H9 (cell line): Measurements from ENCODE around the gene FICD. TPM values are rescaled to one million over a fixed set of nuclear protein-coding genes. Genes with fewer than 3 reads are reported as not detected.

Source experiments
- DNase-seq: peaks from one replicate; pipeline ENCODE4 v3.0.0-alpha.2; 2017
- H2AFZ ChIP-seq: one replicate; pipeline ENCODE4 v1.6.1; 2013; ENCODE audit warnings: mild to moderate bottlenecking, low read length, control low read depth, moderate library complexity
- H2AK5ac ChIP-seq: 2 replicates; pipeline ENCODE4 v1.6.1; 2013; ENCODE audit warnings: low read length, control low read depth, mixed read lengths; ENCODE audit not compliant: insufficient read length
- H2BK120ac ChIP-seq: one replicate; pipeline ENCODE4 v1.6.1; 2013; ENCODE audit warnings: low read depth, mild to moderate bottlenecking, low read length, control low read depth, inconsistent platforms; ENCODE audit not compliant: poor library complexity, severe bottlenecking
- H2BK12ac ChIP-seq: 2 replicates; pipeline ENCODE4 v1.6.1; 2013; ENCODE audit warnings: low read length, control low read depth, mixed read lengths, low read depth; ENCODE audit not compliant: insufficient read length
- H2BK15ac ChIP-seq: 2 replicates; pipeline ENCODE4 v1.6.1; 2013; ENCODE audit warnings: low read depth, low read length, control low read depth
- H2BK20ac ChIP-seq: one replicate; pipeline ENCODE4 v1.6.1; 2013; ENCODE audit warnings: low read depth, mild to moderate bottlenecking, low read length, control low read depth, inconsistent platforms; ENCODE audit not compliant: poor library complexity, severe bottlenecking
- H2BK5ac ChIP-seq: 2 replicates; pipeline ENCODE4 v1.6.1; 2013; ENCODE audit warnings: low read length, control low read depth, mixed read lengths; ENCODE audit not compliant: insufficient read length
- H3K14ac ChIP-seq: 2 replicates; pipeline ENCODE4 v1.6.1; 2013; ENCODE audit warnings: low read length, control low read depth; ENCODE audit not compliant: insufficient read depth
- H3K18ac ChIP-seq: 2 replicates; pipeline ENCODE4 v1.6.1; 2013; ENCODE audit warnings: low read depth, mild to moderate bottlenecking, mixed read lengths, low read length, control low read depth; ENCODE audit not compliant: insufficient read length
- H3K23ac ChIP-seq: 2 replicates; pipeline ENCODE4 v1.6.1; 2013; ENCODE audit warnings: low read length, control low read depth, mixed read lengths, low read depth; ENCODE audit not compliant: insufficient read length
- H3K23me2 ChIP-seq: 2 replicates; pipeline ENCODE4 v1.6.1; 2013; ENCODE audit warnings: low read depth, mild to moderate bottlenecking, mixed read lengths, low read length, control low read depth; ENCODE audit not compliant: insufficient read length, poor library complexity, severe bottlenecking
- H3K27ac ChIP-seq: 2 replicates; pipeline ENCODE4 v1.5.1; 2013; ENCODE audit warnings: low read length, control low read depth, mixed read lengths, low read depth; ENCODE audit not compliant: insufficient read length
- H3K27me3 ChIP-seq: 2 replicates; pipeline ENCODE4 v1.6.1; 2013; ENCODE audit warnings: low read length, control low read depth, inconsistent platforms; ENCODE audit not compliant: insufficient read depth
- H3K4ac ChIP-seq: 2 replicates; pipeline ENCODE4 v1.6.1; 2013; ENCODE audit warnings: low read depth, mild to moderate bottlenecking, control low read depth, inconsistent platforms, low read length, moderate library complexity
- H3K4me1 ChIP-seq: 2 replicates; pipeline ENCODE4 v1.6.1; 2013; ENCODE audit warnings: low read length, control low read depth, inconsistent platforms; ENCODE audit not compliant: insufficient read depth
- H3K4me2 ChIP-seq: 2 replicates; pipeline ENCODE4 v1.6.1; 2013; ENCODE audit warnings: low read length, control low read depth, mixed read lengths; ENCODE audit not compliant: insufficient read length, insufficient read depth
- H3K56ac ChIP-seq: 2 replicates; pipeline ENCODE4 v1.6.1; 2013; ENCODE audit warnings: low read depth, mild to moderate bottlenecking, mixed read lengths, low read length, control low read depth; ENCODE audit not compliant: insufficient read length
- H3K79me1 ChIP-seq: 2 replicates; pipeline ENCODE4 v1.6.1; 2013; ENCODE audit warnings: low read depth, mild to moderate bottlenecking, moderate library complexity, low read length, control low read depth, inconsistent platforms; ENCODE audit not compliant: insufficient read depth, poor library complexity, severe bottlenecking
- H3K79me2 ChIP-seq: 2 replicates; pipeline ENCODE4 v1.6.1; 2013; ENCODE audit warnings: low read length, control low read depth, inconsistent platforms; ENCODE audit not compliant: insufficient read depth
- H3K9ac ChIP-seq: 2 replicates; pipeline ENCODE4 v1.6.1; 2013; ENCODE audit warnings: low read length, control low read depth, mixed read lengths; ENCODE audit not compliant: insufficient read length; ENCODE audit errors: extremely low read depth
- H3K9me3 ChIP-seq: one replicate; pipeline ENCODE4 v1.6.1; 2013; ENCODE audit warnings: low read depth, low read length, inconsistent platforms; ENCODE audit not compliant: control insufficient read depth
- H3T11ph ChIP-seq: one replicate; pipeline ENCODE4 v1.6.1; 2013; ENCODE audit warnings: mild to moderate bottlenecking, low read length, control low read depth, inconsistent platforms
- H4K20me1 ChIP-seq: one replicate; pipeline ENCODE4 v1.6.1; 2013; ENCODE audit not compliant: control insufficient read depth, insufficient read length, insufficient read depth
- H4K5ac ChIP-seq: 2 replicates; pipeline ENCODE4 v1.6.1; 2013; ENCODE audit warnings: low read depth, mild to moderate bottlenecking, mixed read lengths, low read length, control low read depth; ENCODE audit not compliant: insufficient read length
- H4K8ac ChIP-seq: replicated peaks from 2 replicates; pipeline ENCODE4 v1.6.1; 2013; ENCODE audit warnings: low read length, control low read depth, mixed read lengths, low read depth; ENCODE audit not compliant: insufficient read length
- H4K91ac ChIP-seq: 2 replicates; pipeline ENCODE4 v1.6.1; 2013; ENCODE audit warnings: low read depth, mild to moderate bottlenecking, moderate library complexity, mixed read lengths, low read length, control low read depth; ENCODE audit not compliant: insufficient read length
- H3K27ac Mint-ChIP-seq, 3 experiments: 2 replicates in 2 of 3; 3 replicates in 1 of 3; pipeline ENCODE4 v1.8.0; 2020 to 2021; ENCODE audit warnings: mixed read lengths in 3 of 3, mild to moderate bottlenecking in 1 of 3, moderate library complexity in 1 of 3
- H3K27me3 Mint-ChIP-seq: 2 replicates; pipeline ENCODE4 v1.8.0; 2021; ENCODE audit warnings: low read depth, mild to moderate bottlenecking, moderate library complexity, mixed read lengths
- H3K36me3 Mint-ChIP-seq, 3 experiments: 2 replicates in 2 of 3; 3 replicates in 1 of 3; pipeline ENCODE4 v1.8.0; 2020 to 2021; ENCODE audit warnings: low read depth in 3 of 3, mixed read lengths in 3 of 3; ENCODE audit not compliant: insufficient read depth in 1 of 3
- H3K4me1 Mint-ChIP-seq, 2 experiments: 2 replicates each; pipeline ENCODE4 v1.8.0; 2020; ENCODE audit warnings: mixed read lengths in 2 of 2
- H3K4me3 Mint-ChIP-seq, 2 experiments: 2 replicates in 1 of 2; 3 replicates in 1 of 2; pipeline ENCODE4 v1.8.0; 2020 to 2021; ENCODE audit warnings: mild to moderate bottlenecking in 2 of 2, mixed read lengths in 2 of 2, moderate library complexity in 1 of 2
- H3K9me3 Mint-ChIP-seq, 2 experiments: 2 replicates in 1 of 2; 3 replicates in 1 of 2; pipeline ENCODE4 v1.8.0; 2020; ENCODE audit warnings: mild to moderate bottlenecking in 2 of 2, mixed read lengths in 2 of 2, moderate library complexity in 1 of 2
- CTCF ChIP-seq: fragments of 200-600 bp; sonication (generic); conservative IDR thresholded peaks from 3 replicates; pipeline ENCODE4 v1.8.0; 2021; ENCODE audit warnings: antibody characterized with exemption, mild to moderate bottlenecking
- WGBS: extraction: QIAGEN DNeasy Blood & Tissue Kit; methylation state at CpG from one replicate; pipeline ENCODE4 v1.1.7; 2013; ENCODE audit warnings: missing lambda C conversion rate, low lambda C conversion rate, mixed read lengths; ENCODE audit not compliant: insufficient read length; ENCODE audit errors: extremely low coverage; 5-methylcytosine and 5-hydroxymethylcytosine counted together
- total RNA-seq: library from RNA; stranded (reverse); gene quantifications from 2 replicates; pipeline ENCODE4 v1.2.1, GENCODE V29; 2021

FICD gene
- total RNA-seq, 1 experiment from 2014 or later: 5.1 TPM

GRCh38 chr12:108510836-108511235 lies 4.2 kb upstream of the FICD start:
- no peak overlapping the region for H3K18ac ChIP-seq
- no peak overlapping the region for H2BK120ac ChIP-seq
- WGBS: no CpG with 5 or more reads among the region's 2 CpGs
- no peak overlapping the region for H3K9ac ChIP-seq
- H2BK5ac ChIP-seq: no peak overlapping the region
- H3K23me2 ChIP-seq: peaks cover 6% of the 10 kb centered on the region
- no peak overlapping the region for H4K91ac ChIP-seq
- H3K56ac ChIP-seq: no peak overlapping the region
- H3K23ac ChIP-seq: no peak overlapping the region
- H3T11ph ChIP-seq: no peak overlapping the region
- H3K14ac ChIP-seq: no peak overlapping the region
- no peak overlapping the region for H2BK15ac ChIP-seq
- H3K9me3 ChIP-seq: no peaks in the 10 kb centered on the region
- H3K27me3 Mint-ChIP-seq: no peaks in the 10 kb centered on the region
- peaks cover 9 to 13% of the 10 kb centered on the region in 2 experiments for H3K4me1 Mint-ChIP-seq
- no peak overlapping the region for H2AK5ac ChIP-seq
- no peak overlapping the region for H3K27ac Mint-ChIP-seq
- peaks cover 4% of the 10 kb centered on the region; the same call in 1 of the 2 replicates for H3K4me1 ChIP-seq
- no peak overlapping the region for H4K5ac ChIP-seq
- H4K8ac ChIP-seq: no peak overlapping the region
- H3K79me1 ChIP-seq: no peaks in the 10 kb centered on the region
- no peak overlapping the region for H3K4ac ChIP-seq
- TF ChIP-seq CTCF: no peak
- no peak overlapping the region for H3K4me3 Mint-ChIP-seq
- H3K36me3 Mint-ChIP-seq: no peaks in the 10 kb centered on the region; a peak in 1 of 7 replicates
- no peak overlapping the region for H3K4me2 ChIP-seq
- H2AFZ ChIP-seq: no peak overlapping the region
- peaks cover 0 to 5% of the 10 kb centered on the region in 2 experiments; a peak in 2 of 5 replicates for H3K9me3 Mint-ChIP-seq
- no peaks in the 10 kb centered on the region for H4K20me1 ChIP-seq
- H3K27ac ChIP-seq: no peak overlapping the region
- no peak for DNase-seq
- H3K79me2 ChIP-seq: no peaks in the 10 kb centered on the region
- no peaks in the 10 kb centered on the region; the same call in 1 of the 2 replicates for H3K27me3 ChIP-seq
- H2BK20ac ChIP-seq: no peak overlapping the region
- no peak overlapping the region for H2BK12ac ChIP-seq
